Middle frontal gyrus (tissue), 1 donor: ENCODE data around the gene ALK.

ENCODE experiments used
- DNase-seq: peaks from one replicate; pipeline ENCODE4 v3.0.0-alpha.2; 2015; ENCODE audit warnings: low spot score; ENCODE audit errors: extremely low spot score

Gene ALK

DNA sequence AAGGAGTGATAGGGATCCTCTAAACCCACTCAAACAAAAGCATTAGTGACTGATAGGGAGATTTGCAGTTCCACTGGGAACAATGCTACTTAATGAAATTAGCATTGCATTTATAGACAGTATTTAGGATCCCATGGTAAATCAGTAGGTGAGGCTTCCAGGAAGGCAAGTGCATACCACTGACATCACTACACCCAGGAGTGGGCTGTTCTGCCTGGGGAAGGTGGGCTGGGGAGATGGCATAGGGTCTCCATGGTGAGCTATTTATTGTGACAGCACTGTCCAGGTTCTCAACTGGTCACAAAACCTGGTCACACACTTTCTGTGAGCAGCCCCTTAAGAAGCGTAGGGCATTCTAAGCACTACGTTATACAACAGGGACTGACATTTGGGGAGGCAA is 262.2 kb downstream of the ALK start:
- no peak for DNase-seq

DNA sequence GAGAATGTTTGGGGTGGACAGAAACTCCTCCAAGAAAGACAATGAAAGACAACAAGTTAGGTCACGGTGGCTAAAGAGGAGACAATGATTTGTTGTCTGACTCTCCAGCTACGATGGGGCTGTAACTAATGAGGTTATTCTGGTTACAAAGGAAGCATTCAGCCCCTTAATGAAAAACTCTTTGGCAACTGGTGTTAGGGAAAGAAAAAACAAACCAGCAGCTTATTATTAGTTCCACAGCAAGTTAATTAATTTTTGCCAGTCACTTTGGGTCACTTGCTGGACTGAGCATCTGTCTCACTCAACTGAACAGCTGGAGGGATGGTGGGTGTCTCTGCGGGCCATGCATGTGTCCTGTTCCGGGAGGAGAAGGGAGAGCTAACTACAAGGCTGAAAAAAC is 263.7 kb downstream of the ALK start:
- DNase-seq: no peak

GRCh38 chr2:29655391-29656086 is 265.8 kb downstream of the ALK start:
- DNase-seq: no peak

GRCh38 chr2:29650631-29651097 is 270.7 kb downstream of the ALK start:
- no peak for DNase-seq

DNA sequence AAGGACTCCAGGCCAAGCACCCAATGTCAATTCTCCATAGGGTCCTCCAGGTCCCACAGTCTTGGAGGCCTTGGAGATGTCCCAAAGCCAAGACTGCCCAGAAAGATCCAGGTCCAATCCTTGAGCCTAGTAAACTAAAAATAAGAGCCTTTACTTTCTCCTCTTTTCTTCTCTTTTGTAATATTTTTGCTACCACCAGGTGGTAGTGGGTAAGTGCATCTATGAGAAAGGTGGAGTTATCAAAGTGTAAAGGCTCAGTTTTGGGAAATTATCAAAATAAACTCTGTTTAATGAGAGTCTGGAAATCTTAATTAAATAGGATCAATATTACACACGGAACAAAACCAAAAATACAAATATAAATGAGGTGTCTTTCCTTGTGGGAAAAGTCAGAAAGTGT is 276.4 kb downstream of the ALK start:
- DNase-seq: no peak

- DNase-seq: no peak
Measured at GRCh38 chr2:29643196-29643595, 278.2 kb downstream of the ALK start.

DNA sequence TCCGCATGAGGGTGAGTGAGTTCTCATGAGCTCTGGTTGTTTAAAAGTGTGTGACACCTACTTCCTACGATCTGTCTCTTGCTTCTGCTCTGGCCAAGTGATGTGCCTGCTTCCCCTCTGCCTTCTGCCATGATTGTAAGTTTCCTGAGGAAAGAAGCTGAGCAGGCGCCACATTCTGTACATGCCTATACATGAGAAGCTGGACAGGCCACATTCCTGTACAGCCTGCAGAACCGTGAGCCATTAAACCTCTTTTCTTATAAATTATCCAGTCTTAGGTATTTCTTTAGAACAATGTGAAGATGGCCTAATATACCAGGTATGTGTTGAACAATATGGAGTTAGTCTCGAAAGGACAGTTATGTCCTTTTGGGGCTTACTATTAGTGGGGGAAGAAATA is 281.0 kb downstream of the ALK start:
- no peak for DNase-seq

- no peak for DNase-seq
Measured at GRCh38 chr2:29638641-29639040, 282.7 kb downstream of the ALK start.

DNA sequence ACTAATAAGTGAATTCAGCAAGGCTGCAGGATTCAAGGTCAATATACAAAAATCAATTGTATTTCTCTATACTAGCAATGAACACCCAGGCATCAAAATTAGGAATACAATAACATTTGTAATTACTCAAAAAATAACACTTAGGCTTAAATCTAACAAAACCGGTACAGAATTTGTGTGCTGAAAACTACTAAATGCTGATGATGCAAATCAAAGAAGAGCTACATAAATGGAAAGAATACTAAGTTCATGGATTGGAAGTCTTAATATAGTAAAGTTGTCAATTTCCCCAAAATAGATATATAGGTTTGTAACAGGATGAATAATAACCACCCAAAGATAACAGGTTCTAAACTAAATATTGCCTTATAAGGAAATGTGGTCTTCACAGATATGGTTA is 286.5 kb downstream of the ALK start:
- DNase-seq: no peak

DNA sequence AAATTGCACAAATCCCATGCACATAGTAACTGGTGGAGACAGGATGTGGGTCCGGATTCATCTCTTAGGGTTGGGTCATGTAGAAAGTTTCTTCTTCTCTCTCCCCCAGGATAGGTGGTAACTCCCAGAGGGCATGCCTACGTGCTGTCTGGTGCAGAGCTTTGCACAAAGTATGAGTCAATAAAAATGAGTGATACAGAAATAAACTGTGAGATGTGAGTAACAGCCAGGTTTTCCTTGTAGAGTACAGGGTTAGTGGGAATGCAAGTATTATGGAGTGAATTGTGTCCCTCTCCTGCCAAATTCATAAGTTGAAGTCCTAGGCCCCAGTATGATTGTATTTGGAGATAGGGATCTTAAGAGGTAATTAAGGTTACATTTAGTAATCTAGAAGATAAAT is 289.4 kb downstream of the ALK start:
- DNase-seq: no peak

DNA sequence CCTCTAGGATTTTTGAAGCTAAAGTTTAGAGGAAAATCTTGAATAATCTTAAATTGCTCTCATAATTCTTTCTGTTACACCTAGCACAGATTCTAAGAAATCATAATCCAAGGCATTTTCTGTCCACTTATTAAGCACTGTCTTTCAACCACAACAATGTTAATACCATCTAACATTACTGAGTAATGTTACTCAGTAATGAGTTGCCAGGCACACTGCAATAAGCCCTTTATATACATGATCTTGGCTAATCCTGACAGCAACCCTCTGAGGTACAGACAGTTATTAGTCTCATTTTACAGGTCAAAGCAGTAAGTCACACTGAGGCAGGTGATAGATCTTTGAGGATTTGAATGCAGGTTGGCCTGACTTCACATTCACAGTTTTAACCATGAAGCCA is 291.9 kb downstream of the ALK start:
- DNase-seq: no peak

DNA sequence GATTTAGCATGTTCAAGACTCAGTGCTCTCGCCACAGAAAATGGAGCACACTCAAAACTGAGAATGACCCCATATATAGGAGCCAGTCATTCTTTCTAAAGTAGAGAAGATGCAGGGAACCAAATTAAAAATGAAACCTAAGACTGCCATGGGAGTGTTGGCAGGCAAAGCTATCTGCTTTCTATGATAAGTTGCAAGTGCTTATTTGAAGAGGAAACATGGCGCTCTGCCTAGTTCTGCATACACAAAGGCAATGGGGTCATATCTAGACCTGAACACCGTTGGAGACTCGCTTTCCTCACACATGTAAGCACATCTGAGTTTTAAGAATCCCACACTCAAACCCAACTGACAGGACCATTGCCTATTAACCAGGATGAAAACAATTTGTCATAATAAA is 292.5 kb downstream of the ALK start:
- no peak for DNase-seq

DNA sequence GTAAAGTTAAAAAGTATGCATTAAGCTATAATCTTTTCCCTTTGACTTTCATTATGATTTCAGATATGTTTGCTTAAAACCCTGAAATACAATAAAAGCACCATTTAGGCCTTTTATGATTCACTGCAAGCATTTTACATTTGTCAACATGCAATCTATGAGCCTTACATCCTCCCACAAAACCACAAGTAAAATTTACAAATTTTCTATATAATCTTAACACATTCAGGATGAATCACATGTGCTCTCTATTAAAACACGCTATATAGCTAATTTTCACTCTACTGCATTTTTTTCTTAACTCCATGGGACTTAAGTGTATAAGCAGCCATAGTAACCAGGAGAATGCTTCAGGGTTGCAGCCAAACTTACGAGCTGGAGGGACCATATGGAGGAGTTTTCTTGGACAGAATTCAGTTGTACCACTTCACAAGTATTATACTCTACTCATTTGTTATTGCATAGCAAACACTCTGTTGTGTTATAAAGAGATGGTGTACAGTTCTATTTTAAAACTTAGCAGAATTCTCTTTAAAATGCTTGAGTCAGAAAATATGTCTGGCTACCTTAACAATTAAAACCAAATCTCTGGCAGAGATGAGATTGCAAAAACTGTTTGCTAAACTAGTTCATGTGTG is 293.2 kb downstream of the ALK start:
- peak; percentile 63 for DNase-seq

DNA sequence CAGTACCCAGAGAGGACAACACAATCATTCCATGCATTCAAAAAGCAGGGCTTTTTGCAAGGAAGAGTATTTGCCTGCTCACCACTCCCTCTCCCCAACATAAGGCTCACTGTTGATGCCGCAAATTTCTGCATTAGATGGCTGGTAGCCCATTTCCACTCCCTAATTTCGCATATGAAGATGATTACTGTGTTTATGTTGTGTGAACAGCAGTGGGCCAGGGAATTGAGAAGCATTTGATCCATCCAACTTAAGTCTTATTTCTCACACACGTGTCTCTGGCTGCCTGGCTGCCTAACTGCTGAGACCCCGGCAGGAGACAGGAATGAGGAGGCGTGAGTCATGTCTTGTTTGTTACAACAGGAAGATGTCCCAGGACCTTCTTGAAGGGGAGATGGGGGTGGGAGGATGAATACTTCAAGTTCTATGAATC is 294.1 kb downstream of the ALK start:
- no peak for DNase-seq

DNA sequence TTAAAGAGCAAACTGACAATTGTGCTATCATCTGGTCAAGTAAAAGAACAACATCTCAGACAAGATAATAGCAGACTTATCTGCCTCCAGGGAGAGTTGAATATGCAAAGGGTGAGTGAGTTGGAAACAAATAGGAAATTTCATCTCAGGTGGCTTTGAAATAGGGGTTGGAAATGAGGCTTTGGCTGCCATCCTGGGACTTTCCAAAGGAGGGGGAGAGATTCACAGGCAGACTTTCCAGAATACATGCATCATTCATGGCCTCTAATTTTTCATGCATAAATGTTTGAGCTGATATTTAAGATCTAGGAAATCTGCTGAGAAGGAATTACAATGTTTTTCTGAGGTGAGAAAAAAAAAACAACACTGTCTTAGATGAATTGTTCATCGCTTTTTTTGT is 300.5 kb downstream of the ALK start:
- DNase-seq: no peak

DNA sequence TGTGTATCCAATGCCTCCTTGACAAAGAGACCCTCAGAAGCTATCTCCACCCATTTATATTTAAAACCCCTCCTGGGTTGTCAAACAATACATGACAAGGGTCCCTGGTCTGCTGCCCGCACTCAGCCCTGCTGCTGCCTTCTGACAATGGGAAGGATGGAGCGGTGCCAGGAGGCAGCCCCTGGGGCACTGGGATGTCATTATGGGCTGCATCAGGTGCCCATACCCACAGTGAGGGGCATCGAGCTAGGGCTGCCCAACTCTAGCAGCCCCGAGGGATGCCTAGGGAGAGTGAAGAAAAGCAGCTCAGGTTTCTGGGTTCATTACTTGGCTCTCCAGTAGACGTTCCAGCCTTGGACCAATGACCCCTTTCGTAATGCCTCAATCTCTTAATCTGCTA is 301.7 kb downstream of the ALK start:
- DNase-seq: no peak

DNA sequence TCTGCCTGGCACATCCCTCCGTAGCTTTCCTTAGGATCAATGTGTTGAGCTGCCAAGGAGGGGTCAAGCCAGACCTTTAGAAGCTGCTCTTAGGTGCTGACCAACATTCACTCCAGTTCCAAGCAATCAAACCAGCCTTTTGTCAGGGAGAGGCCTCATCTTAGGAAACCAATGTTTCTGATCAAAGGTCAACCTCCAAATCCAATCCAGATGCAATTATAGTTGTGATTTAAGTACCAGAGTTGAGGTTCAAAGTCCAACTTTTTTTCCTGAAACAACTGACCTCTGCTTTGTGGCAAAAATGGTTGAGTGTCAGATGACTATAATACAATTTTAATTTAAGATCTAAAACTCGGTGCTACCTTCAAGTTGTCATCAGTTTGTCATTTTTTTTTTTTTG is 303.4 kb downstream of the ALK start:
- DNase-seq: no peak

GRCh38 chr2:29617351-29617750 is 304.0 kb downstream of the ALK start:
- DNase-seq: no peak

DNA sequence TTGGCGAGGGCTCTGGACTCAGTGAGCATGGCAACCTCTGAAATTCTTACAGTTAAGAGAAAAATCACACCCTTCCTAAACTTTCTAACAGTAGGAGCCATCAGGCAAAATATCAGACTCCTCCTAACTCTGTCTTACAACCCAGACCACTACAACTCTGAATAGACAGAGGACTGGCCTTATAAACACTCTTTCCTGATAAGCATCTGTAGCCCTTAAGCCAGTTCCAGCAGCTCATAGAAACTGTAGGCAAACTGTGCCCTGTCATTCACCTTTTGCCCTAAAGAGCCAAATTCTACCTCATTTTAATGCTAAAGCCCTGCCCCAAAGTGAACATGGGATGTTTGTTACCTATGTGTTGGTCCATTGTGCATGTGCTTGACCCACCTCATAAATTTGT is 304.8 kb downstream of the ALK start:
- DNase-seq: no peak

DNA sequence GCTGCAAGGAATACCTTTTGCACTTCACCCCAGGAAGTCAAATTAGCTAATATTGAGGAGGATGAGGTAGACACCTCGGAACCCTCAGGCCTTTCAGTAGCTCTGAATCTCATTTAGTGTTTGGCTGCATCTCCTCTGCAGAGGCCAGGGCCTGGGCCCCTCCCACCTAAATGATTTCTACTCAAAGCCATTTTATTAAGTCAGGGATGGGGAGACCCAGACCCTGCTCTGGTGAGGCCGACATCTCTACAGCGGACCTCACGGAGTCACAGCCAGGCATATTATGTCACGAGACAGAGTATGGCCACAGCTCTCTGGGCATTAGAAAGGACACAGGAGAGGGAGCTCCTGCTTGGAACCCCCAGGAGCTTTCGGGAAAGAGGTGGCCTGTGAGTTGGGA is 305.5 kb downstream of the ALK start:
- no peak for DNase-seq

DNA sequence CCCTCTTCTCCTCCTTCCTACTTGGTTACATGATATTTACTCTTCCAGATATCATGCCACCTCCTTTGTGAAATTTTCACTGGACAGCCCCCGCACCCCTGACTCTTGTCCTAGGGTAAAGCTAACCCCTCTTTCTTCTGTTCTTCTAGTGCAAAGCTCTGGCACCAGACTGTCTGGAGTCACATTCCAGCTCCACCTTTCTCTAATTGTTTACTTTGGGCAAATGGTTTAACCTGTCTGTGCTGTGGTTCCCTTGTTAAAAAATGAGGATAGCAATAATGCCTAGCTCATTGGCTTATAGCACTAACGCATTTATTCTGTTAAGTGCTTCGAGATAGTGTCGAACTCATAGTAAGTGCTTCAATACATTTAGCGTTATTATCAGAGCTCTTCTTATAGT is 306.2 kb downstream of the ALK start:
- no peak for DNase-seq

DNA sequence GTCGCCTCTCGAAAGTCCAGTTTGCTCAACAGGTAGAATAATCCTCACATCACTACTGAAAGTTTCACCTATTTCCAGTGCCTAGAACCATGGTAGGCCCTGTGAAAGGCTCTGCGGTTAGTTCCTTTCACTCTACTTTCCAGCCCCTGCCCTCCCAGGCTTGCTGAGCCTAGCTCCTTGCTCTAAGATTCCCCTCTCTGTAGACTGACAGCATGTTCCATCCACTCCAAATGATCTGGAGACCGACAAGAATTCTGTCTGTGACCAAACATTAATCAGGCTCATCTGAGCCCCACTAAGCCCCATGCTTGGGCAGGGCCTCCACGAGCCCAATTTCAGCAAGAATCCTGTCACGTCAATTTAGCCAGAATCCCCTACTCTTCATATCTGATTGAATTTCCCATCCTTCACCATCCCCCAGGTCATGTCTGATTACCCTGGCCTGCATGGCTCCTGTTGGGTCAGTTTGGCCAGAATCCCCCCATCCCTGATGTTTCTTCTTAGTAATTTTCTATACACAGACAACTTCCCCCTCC is 307.0 kb downstream of the ALK start:
- DNase-seq: no peak

- no peak for DNase-seq
Measured at GRCh38 chr2:29613792-29614266, 307.6 kb downstream of the ALK start.
